HEK293 (cell line): ENCODE results near the gene KRT82.
A peak's percentile ranks its signal among the peaks of the same experiment; 100 is the strongest.

ENCODE experiments used
- CTCF ChIA-PET: fragments of 350-600 bp; formaldehyde crosslinking; extraction: SDS; loops from one replicate; lab custom pipeline; 2021; ENCODE audit warnings: antibody characterized with exemption; lab: Yijun Ruan, JAX
- POLR2A ChIA-PET: fragments of 300-600 bp; formaldehyde crosslinking; extraction: SDS; loops from one replicate; lab custom pipeline; 2020; ENCODE audit warnings: antibody characterized with exemption, inconsistent platforms; lab: Yijun Ruan, JAX
- H3K27ac ChIP-seq: fragments of 200-500 bp; sonication (Bioruptor generic); 2 replicates; pipeline ENCODE4 v1.5.1; 2014; ENCODE audit warnings: low read depth, low read length, control low read depth, inconsistent platforms; ENCODE audit errors: extremely low read depth
- H3K36me3 ChIP-seq, 2 experiments: fragments of 200-500 bp in 1 of 2; sonication (Bioruptor generic) in 1 of 2; 1 replicate in 1 of 2; 2 replicates in 1 of 2; pipeline ENCODE4 v1.5.1; 2014 to 2017; ENCODE audit warnings: inconsistent platforms in 2 of 2, low read length in 2 of 2; ENCODE audit not compliant: control insufficient read depth in 2 of 2, insufficient read depth in 1 of 2
- H3K4me1 ChIP-seq: fragments of 200-500 bp; sonication (Bioruptor generic); 2 replicates; pipeline ENCODE4 v1.5.1; 2014; ENCODE audit warnings: mild to moderate bottlenecking, low read length, inconsistent platforms; ENCODE audit not compliant: control insufficient read depth, insufficient read depth
- H3K4me3 ChIP-seq: 2 replicates; pipeline ENCODE4 v1.5.1; 2011; ENCODE audit warnings: low read depth, mild to moderate bottlenecking, control low read depth, low read length, moderate library complexity
- H3K9me3 ChIP-seq: fragments of 200-500 bp; sonication (Bioruptor generic); 2 replicates; pipeline ENCODE4 v1.5.1; 2014; ENCODE audit warnings: low read depth, low read length, inconsistent platforms; ENCODE audit not compliant: control insufficient read depth, insufficient read depth
- RBAK ChIP-seq: fragments of 450-650 bp; formaldehyde crosslinking; IDR thresholded peaks from 2 replicates; pipeline ENCODE4 v1.5.1; 2016; ENCODE audit warnings: missing biosample characterization, missing genetic modification characterization
- SCRT2 ChIP-seq: fragments of 450-650 bp; formaldehyde crosslinking; IDR thresholded peaks from 2 replicates; pipeline ENCODE4 v1.5.1; 2016; ENCODE audit warnings: missing biosample characterization, missing genetic modification characterization
- ZBTB17 ChIP-seq: fragments of 450-650 bp; formaldehyde crosslinking; IDR thresholded peaks from 2 replicates; pipeline ENCODE4 v1.5.1; 2016; ENCODE audit warnings: missing biosample characterization, missing genetic modification characterization
- ZBTB48 ChIP-seq: fragments of 450-650 bp; formaldehyde crosslinking; IDR thresholded peaks from 2 replicates; pipeline ENCODE4 v1.5.1; 2016; ENCODE audit warnings: missing biosample characterization, missing genetic modification characterization
- ZNF148 ChIP-seq: fragments of 450-650 bp; formaldehyde crosslinking; IDR thresholded peaks from 2 replicates; pipeline ENCODE4 v1.5.0; 2017; ENCODE audit warnings: missing biosample characterization, missing genetic modification characterization, borderline replicate concordance
- ZNF18 ChIP-seq: fragments of 450-650 bp; formaldehyde crosslinking; IDR thresholded peaks from 2 replicates; pipeline ENCODE4 v1.5.1; 2016; ENCODE audit warnings: missing biosample characterization, missing genetic modification characterization
- ZNF302 ChIP-seq: fragments of 450-650 bp; formaldehyde crosslinking; IDR thresholded peaks from 2 replicates; pipeline ENCODE4 v1.5.1; 2016; ENCODE audit warnings: missing biosample characterization, missing genetic modification characterization, low read depth
- ZNF404 ChIP-seq: fragments of 450-650 bp; formaldehyde crosslinking; IDR thresholded peaks from 2 replicates; pipeline ENCODE4 v1.5.1; 2017; ENCODE audit warnings: missing biosample characterization, missing genetic modification characterization
- ZNF449 ChIP-seq: fragments of 450-650 bp; formaldehyde crosslinking; IDR thresholded peaks from 2 replicates; pipeline ENCODE4 v1.5.1; 2017; ENCODE audit warnings: missing biosample characterization, mild to moderate bottlenecking, missing genetic modification characterization, moderate library complexity
- ZSCAN23 ChIP-seq: fragments of 450-650 bp; formaldehyde crosslinking; IDR thresholded peaks from 2 replicates; pipeline ENCODE4 v1.5.1; 2016; ENCODE audit warnings: missing biosample characterization, missing genetic modification characterization
- ZXDB ChIP-seq: fragments of 450-650 bp; formaldehyde crosslinking; IDR thresholded peaks from 2 replicates; pipeline ENCODE4 v1.5.1; 2016; ENCODE audit warnings: missing biosample characterization, missing genetic modification characterization
- TF ChIP-seq, protein P1 (sequence below): fragments of 450-650 bp; formaldehyde crosslinking; IDR thresholded peaks from 2 replicates; pipeline ENCODE4 v1.5.1; 2016; ENCODE audit warnings: missing biosample characterization, missing genetic modification characterization

KRT82 gene

DNA sequence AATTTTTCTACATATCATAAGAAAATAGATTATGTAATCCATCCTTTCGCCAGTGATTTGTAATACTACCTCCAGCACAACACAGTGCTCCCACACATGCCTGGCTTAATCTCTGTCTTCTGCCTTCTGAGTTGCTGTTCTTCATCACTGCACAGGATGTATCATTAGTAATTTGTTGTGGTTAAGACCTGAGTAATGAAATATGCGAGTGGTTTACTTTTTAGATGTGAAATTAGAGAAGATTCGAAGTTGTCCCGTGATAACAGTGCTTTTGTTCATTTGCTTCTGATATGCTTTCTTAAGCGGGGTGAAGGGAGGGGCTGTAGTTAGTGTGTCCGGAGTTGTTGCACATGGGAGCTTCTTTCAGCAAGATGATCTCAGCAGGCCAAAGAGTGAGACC is 56.9 kb downstream of the KRT82 start:
- Histone ChIP-seq H3K36me3 (no peaks in the 10 kb centered on the region), H3K4me1 (peaks cover 3% of the 10 kb centered on the region; the same call in 1 of the 2 replicates), H3K9me3 (no peaks in the 10 kb centered on the region), H3K27ac (no peak overlapping the region), H3K4me3 (no peak overlapping the region)
- no peak for TF ChIP-seq RBAK
- 0 out of 2 replicates have a peak, but pooled peaks have one; percentile 19 for TF ChIP-seq ZBTB17 (tag by site-specific recombination)
- TF ChIP-seq ZXDB (tag by site-specific recombination), result no peak
- POLR2A ChIA-PET, result no interaction called here
- CTCF ChIA-PET, result interaction anchor here (0.7 to 2.0 kb wide), 8 partner anchors 10 to 531 kb away, joined by 3 to 8 read pairs (median 3); no protein-coding TSS in a partner anchor

GRCh38 chr12:52347551-52348510 is 58.3 kb downstream of the KRT82 start:
- ChIA-PET POLR2A (no interaction called here), CTCF (interaction anchor here (0.7 to 1.8 kb wide), 8 partner anchors 11 to 532 kb away, joined by 3 to 11 read pairs (median 4); no protein-coding TSS in a partner anchor)
- H3K9me3 ChIP-seq, result no peaks in the 10 kb centered on the region
- H3K4me1 ChIP-seq, result peaks cover 3% of the 10 kb centered on the region; the same call in 1 of the 2 replicates
- no peak overlapping the region for H3K27ac ChIP-seq
- H3K36me3 ChIP-seq, result no peaks in the 10 kb centered on the region
- TF ChIP-seq ZSCAN23 (tag by site-specific recombination), result no peak
- no peak for TF ChIP-seq ZNF18 (tag by site-specific recombination)
- TF ChIP-seq ZNF404 (tag by site-specific recombination), result no peak
- TF ChIP-seq ZNF449 (tag by site-specific recombination), result no peak
- TF ChIP-seq ZNF148, result no peak
- TF ChIP-seq SCRT2 (tag by site-specific recombination), result no peak
- TF ChIP-seq ZBTB48 (tag by site-specific recombination), result no peak
- TF ChIP-seq ZNF302 (tag by site-specific recombination), result no peak
- TF ChIP-seq, protein P1, sequence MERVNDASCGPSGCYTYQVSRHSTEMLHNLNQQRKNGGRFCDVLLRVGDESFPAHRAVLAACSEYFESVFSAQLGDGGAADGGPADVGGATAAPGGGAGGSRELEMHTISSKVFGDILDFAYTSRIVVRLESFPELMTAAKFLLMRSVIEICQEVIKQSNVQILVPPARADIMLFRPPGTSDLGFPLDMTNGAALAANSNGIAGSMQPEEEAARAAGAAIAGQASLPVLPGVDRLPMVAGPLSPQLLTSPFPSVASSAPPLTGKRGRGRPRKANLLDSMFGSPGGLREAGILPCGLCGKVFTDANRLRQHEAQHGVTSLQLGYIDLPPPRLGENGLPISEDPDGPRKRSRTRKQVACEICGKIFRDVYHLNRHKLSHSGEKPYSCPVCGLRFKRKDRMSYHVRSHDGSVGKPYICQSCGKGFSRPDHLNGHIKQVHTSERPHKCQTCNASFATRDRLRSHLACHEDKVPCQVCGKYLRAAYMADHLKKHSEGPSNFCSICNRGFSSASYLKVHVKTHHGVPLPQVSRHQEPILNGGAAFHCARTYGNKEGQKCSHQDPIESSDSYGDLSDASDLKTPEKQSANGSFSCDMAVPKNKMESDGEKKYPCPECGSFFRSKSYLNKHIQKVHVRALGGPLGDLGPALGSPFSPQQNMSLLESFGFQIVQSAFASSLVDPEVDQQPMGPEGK (tag by site-specific recombination), result no peak
- H3K4me3 ChIP-seq, result no peak overlapping the region
